Ectodermal cell (in vitro differentiated cells): ENCODE measurements around the gene NEGR1.

ENCODE experiments used
- H3K27ac ChIP-seq: 2 replicates; pipeline ENCODE4 v1.7.0; 2013; ENCODE audit warnings: mild to moderate bottlenecking, low read depth, low read length; ENCODE audit not compliant: insufficient read depth, poor library complexity, severe bottlenecking
- H3K27me3 ChIP-seq: 2 replicates; pipeline ENCODE4 v1.7.0; 2013; ENCODE audit warnings: mild to moderate bottlenecking, low read length; ENCODE audit not compliant: insufficient read depth, control insufficient read depth, poor library complexity, severe bottlenecking
- H3K36me3 ChIP-seq: one replicate; pipeline ENCODE4 v1.7.0; 2013; ENCODE audit warnings: low read length; ENCODE audit not compliant: control insufficient read depth, insufficient read depth
- H3K4me1 ChIP-seq: one replicate; pipeline ENCODE4 v1.7.0; 2013; ENCODE audit warnings: low read length; ENCODE audit not compliant: control insufficient read depth, insufficient read depth
- H3K4me3 ChIP-seq: 2 replicates; pipeline ENCODE4 v1.7.0; 2013; ENCODE audit warnings: low read depth, low read length, control low read depth; ENCODE audit not compliant: insufficient read depth
- H3K9me3 ChIP-seq: 2 replicates; pipeline ENCODE4 v1.7.0; 2013; ENCODE audit warnings: mild to moderate bottlenecking, low read length, moderate library complexity; ENCODE audit not compliant: control insufficient read depth
- WGBS, 2 experiments: methylation state at CpG; one replicate each; pipeline ENCODE4 v1.1.7; 2013; ENCODE audit warnings: missing lambda C conversion rate in 2 of 2; 5-methylcytosine and 5-hydroxymethylcytosine counted together

The NEGR1 gene

DNA sequence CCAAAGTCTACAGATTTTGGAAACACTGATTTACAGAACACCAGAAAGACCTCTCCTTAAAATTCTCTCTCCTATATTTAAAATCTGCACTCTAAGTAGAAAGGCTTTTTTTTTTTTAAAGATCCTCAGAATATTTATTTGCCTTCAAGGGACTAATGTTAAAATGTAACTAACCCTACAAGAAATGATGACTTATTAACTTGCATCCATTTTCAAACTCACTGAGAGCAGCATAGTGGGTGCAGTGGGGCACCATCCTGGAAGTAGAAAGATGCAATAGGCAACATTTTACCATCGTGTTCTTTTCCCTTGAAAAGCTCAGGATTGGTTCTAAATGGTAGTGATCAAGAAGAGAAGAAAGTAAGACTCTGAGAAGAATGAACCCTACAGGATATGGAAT is 498.1 kb downstream of the NEGR1 start:
- WGBS, 2 experiments = 98 to 100% methylated on average over 1 of the region's 1 CpG
- Histone ChIP-seq H3K4me3 (no peak overlapping the region), H3K36me3 (no peaks in the 10 kb centered on the region), H3K4me1 (no peaks in the 10 kb centered on the region), H3K27me3 (no peaks in the 10 kb centered on the region), H3K27ac (no peak overlapping the region), H3K9me3 (no peaks in the 10 kb centered on the region)

DNA sequence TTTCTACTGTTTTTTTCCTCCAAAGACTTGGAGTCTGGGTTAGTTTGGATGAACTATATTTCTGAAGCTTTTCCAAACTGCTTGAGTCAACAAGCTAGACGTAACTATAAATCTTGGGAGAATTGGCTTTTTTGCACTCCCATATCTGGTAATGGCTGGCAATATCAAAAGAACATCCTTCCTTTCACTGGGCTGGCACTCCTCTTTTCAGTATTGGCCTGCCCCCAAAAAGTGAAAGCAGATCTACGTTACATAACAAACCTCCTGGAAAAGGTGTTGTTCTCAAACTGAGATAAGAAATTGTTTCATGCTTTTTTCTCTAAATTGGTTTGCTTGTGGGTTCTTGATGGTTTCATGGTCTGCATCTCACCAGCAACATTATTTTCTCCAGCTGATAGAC is 499.3 kb downstream of the NEGR1 start:
- H3K27ac ChIP-seq = no peak overlapping the region
- H3K9me3 ChIP-seq = no peaks in the 10 kb centered on the region
- no peaks in the 10 kb centered on the region for H3K36me3 ChIP-seq
- no peaks in the 10 kb centered on the region for H3K4me1 ChIP-seq
- H3K27me3 ChIP-seq = no peaks in the 10 kb centered on the region
- WGBS, 2 experiments = 96 to 100% methylated on average over 1 to 2 of the region's 2 CpGs
- no peak overlapping the region for H3K4me3 ChIP-seq

DNA sequence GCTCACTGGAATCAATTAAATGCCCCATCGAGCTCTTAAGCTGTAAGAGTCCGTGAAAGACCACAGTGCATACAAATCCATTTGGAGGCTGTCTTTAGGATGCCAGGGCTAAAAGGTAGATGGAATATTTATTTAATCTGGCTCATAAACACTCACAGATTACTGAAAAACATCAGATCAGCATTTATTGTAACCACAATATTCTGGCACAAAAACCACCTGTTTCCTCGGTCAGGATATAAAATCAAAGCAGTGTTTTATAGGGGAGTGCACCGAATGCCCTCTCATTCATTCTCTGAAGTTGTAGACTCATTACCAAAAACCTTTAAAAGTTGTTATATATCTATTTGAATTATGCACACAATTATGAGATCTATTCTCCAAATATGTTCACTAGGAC is 500.9 kb downstream of the NEGR1 start:
- 91 to 98% methylated on average over 3 of the region's 4 CpGs for WGBS, 2 experiments
- H3K36me3 ChIP-seq = no peaks in the 10 kb centered on the region

DNA sequence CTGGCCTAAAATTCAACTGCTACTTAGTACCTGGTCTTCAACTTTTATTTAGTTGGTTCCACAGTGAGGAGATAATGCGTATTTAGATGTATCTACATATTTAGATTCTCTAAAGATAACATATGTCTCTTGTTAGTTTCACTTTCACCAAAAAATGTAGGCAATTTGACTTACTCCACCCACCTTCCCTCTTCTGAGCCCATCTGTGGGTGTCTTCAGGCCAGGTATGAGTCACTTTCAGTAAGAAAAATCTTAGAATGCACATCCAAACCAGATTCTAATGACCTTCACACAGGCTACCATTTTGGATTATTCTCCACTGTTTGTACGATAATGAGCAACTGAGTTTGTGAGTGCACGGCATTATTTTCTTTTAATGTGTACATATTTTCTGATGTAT is 501.7 kb downstream of the NEGR1 start:
- Histone ChIP-seq H3K4me1 (no peaks in the 10 kb centered on the region), H3K36me3 (no peaks in the 10 kb centered on the region), H3K9me3 (no peaks in the 10 kb centered on the region), H3K4me3 (no peak overlapping the region), H3K27ac (no peak overlapping the region), H3K27me3 (no peaks in the 10 kb centered on the region)
- 100% methylated on average over 1 of the region's 3 CpGs; no CpG with 5 or more reads in 1 of the 2 experiments for WGBS, 2 experiments

More for the DNA sequence above, 500.9 kb downstream of the NEGR1 start:
- no peak overlapping the region for H3K4me3 ChIP-seq
- no peak overlapping the region for H3K27ac ChIP-seq
- H3K9me3 ChIP-seq = no peaks in the 10 kb centered on the region
- no peaks in the 10 kb centered on the region for H3K27me3 ChIP-seq
- H3K4me1 ChIP-seq = no peaks in the 10 kb centered on the region

DNA sequence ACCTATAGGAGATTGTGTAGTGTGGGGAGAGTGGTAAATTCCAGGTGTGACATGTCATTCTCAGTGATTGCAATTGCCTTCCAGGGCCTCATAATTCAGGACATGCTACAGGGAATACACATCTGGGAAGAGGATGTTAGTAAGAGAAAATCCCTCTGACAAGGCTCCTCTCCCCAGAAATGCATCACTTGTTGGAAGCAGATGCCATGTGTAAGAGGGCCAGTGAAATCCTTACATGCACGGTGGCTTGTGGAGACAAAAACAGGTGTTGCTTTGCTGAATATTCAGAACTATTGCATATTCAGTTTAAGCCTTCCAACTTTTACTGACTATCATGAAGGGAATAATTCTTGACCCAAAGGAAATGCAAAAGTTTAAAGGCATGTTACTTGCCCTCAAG is 503.4 kb downstream of the NEGR1 start:
- H3K9me3 ChIP-seq = no peaks in the 10 kb centered on the region
- no peaks in the 10 kb centered on the region for H3K4me1 ChIP-seq
- H3K36me3 ChIP-seq = no peaks in the 10 kb centered on the region
- H3K4me3 ChIP-seq = no peak overlapping the region
- H3K27me3 ChIP-seq = no peaks in the 10 kb centered on the region
- WGBS, 2 experiments = 73 to 100% methylated on average over 1 of the region's 1 CpG
- no peak overlapping the region for H3K27ac ChIP-seq

DNA sequence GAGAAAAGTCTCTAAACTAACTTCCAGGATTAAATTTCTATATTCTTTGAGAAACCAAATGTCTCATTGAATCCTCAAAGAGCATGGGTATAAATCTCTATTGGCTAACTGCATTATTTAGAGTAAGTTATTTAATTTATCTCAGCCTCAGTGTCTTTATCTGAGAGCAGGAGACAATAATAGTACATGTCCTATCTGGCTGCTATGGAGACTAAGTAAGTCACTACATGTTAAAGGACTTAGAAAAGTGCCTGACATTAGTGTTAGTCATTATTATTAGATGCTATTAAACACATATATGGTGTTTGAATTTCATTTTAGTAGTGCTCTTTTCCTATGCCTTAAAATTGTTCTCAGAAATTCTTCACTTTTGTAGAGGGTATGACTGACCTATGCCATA is 505.2 kb downstream of the NEGR1 start:
- H3K4me3 ChIP-seq = no peak overlapping the region
- H3K27me3 ChIP-seq = no peaks in the 10 kb centered on the region
- H3K9me3 ChIP-seq = no peaks in the 10 kb centered on the region
- H3K4me1 ChIP-seq = no peaks in the 10 kb centered on the region
- no peaks in the 10 kb centered on the region for H3K36me3 ChIP-seq
- no peak overlapping the region for H3K27ac ChIP-seq

DNA sequence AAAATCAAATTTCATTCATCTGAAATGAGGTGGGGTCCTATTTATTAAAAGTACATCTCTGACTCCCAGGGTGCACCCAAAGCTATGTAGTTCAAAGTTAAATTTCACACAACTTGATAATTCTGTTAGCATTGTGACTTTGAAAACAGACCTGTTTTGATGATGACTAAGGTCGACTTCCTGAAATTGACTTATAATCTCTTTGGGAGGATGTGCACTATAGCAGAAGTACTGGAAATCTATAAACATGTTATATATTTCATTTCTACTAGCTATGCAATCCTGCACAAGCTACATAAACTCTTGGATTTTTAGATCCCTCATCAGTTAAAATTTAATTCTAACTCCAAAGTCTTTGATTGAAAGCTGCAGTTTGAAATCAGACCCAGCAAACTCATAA is 507.6 kb downstream of the NEGR1 start:
- no peaks in the 10 kb centered on the region for H3K4me1 ChIP-seq
- H3K27ac ChIP-seq = no peak overlapping the region
- no peaks in the 10 kb centered on the region for H3K36me3 ChIP-seq
- no peak overlapping the region for H3K4me3 ChIP-seq
- WGBS, 2 experiments = 91% methylated on average over 1 of the region's 1 CpG; no CpG with 5 or more reads in 1 of the 2 experiments
- no peaks in the 10 kb centered on the region for H3K27me3 ChIP-seq
- H3K9me3 ChIP-seq = no peaks in the 10 kb centered on the region

DNA sequence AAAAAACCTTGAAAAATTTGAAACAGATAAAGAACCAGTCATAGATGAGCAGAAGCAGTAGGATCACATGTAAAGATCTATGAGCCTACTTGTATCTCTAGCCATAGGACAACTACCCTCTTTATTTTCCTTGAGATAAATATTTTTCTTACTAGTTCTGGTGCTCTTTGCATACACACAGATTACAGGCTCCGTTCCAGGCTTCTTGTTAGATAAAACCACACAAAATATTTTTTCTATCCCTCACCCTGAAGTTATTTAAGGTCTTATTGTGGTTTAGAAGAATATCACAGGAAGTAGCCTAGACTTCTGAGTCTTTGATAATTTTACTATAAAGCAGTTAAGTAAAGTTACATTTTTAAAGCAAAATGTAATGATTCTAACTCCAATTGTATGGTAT is 512.2 kb downstream of the NEGR1 start:
- H3K9me3 ChIP-seq = no peaks in the 10 kb centered on the region
- no peak overlapping the region for H3K4me3 ChIP-seq
- H3K27ac ChIP-seq = no peak overlapping the region
- no peaks in the 10 kb centered on the region for H3K36me3 ChIP-seq
- no peaks in the 10 kb centered on the region for H3K4me1 ChIP-seq
- no peaks in the 10 kb centered on the region for H3K27me3 ChIP-seq
- WGBS, 2 experiments = no CpG with 5 or more reads among the region's 1 CpG

DNA sequence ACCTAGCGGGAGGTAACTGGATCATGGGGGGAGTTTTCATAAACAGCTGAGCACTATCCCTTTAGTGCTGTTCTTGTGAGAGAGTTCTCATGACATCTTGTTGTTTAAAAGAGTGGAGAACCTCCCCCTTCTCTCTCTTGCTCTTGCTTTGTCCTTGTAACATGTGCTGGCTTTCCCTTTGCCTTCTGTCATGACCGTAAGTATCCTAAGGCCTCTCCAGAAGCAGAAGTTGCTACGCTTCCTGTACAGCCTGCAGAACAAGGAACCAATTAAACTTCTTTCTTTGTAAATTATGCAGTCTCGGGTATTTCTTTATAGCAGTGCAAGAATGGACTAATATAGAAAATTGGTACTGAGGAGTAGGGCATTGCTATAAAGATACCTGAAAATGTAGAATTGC is 515.6 kb downstream of the NEGR1 start:
- 93 to 96% methylated on average over 4 of the region's 4 CpGs for WGBS, 2 experiments

DNA sequence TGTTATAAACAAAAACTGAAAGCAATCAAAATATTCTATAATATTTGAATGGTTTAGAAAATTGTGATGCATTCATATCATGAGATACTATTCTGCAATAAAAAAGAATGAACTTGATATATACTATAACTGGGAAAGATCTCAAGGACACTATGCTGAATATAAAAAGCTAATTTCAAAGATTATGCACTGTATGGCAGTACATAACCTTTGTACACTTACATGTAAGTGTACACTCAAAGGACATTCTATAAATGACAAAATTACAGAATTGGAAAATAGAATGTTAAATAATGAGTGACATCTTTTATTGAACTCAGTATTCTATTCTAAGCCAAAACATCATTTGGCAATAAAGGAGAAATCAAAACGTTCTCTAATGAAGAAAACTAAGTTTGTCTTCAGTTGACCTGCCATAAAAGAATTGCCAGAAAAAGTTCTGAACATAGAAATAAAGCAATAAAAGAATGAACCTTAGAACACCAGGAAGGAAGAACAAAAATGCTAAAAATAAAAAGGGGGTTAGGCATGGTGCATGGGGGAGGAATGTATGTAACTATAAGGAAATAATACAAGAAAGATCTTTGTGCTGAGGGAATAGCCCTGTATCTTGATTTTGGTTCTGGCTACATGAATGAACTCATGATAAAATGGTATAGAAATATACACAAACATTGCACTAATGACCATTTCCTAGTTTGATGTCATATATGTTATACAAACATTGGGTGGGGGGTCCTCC is 519.7 kb downstream of the NEGR1 start:
- H3K27ac ChIP-seq = no peak overlapping the region
- H3K36me3 ChIP-seq = no peaks in the 10 kb centered on the region
- H3K4me1 ChIP-seq = no peaks in the 10 kb centered on the region
- no peaks in the 10 kb centered on the region for H3K9me3 ChIP-seq
- H3K27me3 ChIP-seq = no peaks in the 10 kb centered on the region
- no peak overlapping the region for H3K4me3 ChIP-seq
- WGBS, 2 experiments = 100% methylated on average over 1 of the region's 1 CpG; no CpG with 5 or more reads in 1 of the 2 experiments

More for the DNA sequence above, 515.6 kb downstream of the NEGR1 start:
- Histone ChIP-seq H3K4me3 (no peak overlapping the region), H3K27ac (no peak overlapping the region), H3K9me3 (no peaks in the 10 kb centered on the region), H3K36me3 (no peaks in the 10 kb centered on the region), H3K4me1 (no peaks in the 10 kb centered on the region), H3K27me3 (no peaks in the 10 kb centered on the region)
